ENCODE measurements around the gene NAGLU.

GRCh38 chr17:42513686-42514085, 22.4 kb upstream of the NAGLU start:
- TF ChIP-seq POLR2A (IDR thresholded peaks at IDR 0.05) = no peak
- TF ChIP-seq CTCF (IDR thresholded peaks at IDR 0.05) = no peak
